Left lobe of liver (tissue), 1 donor: ENCODE data around the gene ZNF600. TPM values are rescaled to one million over a fixed set of nuclear protein-coding genes. Genes with fewer than 3 reads are reported as not detected.

Experiments used
- total RNA-seq: library from RNA; stranded (reverse); gene quantifications from one replicate; pipeline ENCODE4 v1.2.1, GENCODE V29; 2021
- donor health status: DM: no; HTN: yes; CAD: no.

Gene ZNF600
- total RNA-seq, 1 donor from 2014 or later: 3.1 TPM

Other genes with a start within 250 kb of the ZNF600 start
- gene ZNF701, start 216.5 kb downstream of the ZNF600 start, total RNA-seq: 4.1 TPM
- gene ZNF83, start 148.4 kb downstream of the ZNF600 start, total RNA-seq: 3.4 TPM
- 4.3 TPM for gene ZNF611, start 51.7 kb downstream of the ZNF600 start, total RNA-seq
- gene ZNF28, start 34.8 kb upstream of the ZNF600 start, total RNA-seq: 1.2 TPM
- gene ZNF468, start 70.8 kb upstream of the ZNF600 start, total RNA-seq: 2.6 TPM
- 1.2 TPM for gene ZNF320, start 110.8 kb upstream of the ZNF600 start, total RNA-seq
- 0.70 TPM for gene ZNF888, start 136.6 kb upstream of the ZNF600 start, total RNA-seq
- 0.75 TPM for gene ZNF816, start 176.1 kb upstream of the ZNF600 start, total RNA-seq
- not detected for gene ERVV-1, start 227.1 kb upstream of the ZNF600 start, total RNA-seq